ENCODE results near the gene FRS2. TPM values are rescaled to one million over a fixed set of nuclear protein-coding genes. Genes with fewer than 3 reads are reported as not detected.

FRS2 gene
- total RNA-seq, 2 donors from 2014 or later: 4.9 to 14.3 TPM

DNA sequence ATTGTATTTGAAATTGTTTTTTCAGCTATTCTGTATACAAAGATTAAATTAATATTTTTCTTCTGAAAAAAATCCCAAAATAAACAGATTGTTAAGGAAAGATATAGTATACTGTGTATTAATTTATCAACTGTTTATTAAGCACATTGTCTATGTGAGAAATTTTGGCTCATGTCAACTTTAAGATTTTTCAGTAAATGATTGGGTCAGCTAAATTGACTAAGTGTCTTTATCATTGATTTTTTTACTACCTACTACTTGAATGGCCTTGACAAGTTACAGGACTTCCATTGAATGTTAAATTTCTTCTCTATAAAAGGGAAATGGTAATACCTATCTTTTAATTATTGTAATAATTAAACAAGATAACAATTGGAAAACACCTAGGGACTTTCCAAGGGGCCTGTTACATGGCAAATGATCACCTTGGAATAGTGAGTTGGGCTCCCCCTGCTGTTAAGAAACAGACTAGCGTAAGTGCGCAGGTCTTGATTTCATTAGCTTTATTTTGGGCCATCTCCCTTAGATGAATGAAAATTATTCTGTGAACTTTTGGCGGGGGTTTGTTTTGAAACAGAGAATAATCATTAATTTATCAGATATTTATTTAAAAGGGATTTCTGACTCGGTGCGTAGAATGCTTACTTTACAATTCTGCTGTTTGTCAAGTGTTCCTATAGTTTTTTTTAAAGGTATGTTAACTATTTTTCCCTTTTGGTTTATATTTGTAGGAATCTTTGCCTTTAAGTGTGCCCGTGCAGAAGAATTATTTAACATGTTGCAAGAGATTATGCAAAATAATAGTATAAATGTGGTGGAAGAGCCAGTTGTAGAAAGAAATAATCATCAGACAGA, 100.6 kb downstream of the FRS2 start:
- H3K4me1 ChIP-seq: peaks cover 7% of the 10 kb centered on the region
- ATAC-seq (peak; percentile 81), DNase-seq (peak; percentile 52 to 73 (median 66))
- H3K9me3 ChIP-seq: no peaks in the 10 kb centered on the region
- intact Hi-C loops (cut with DNase I): no loop called here
- no peak overlapping the region for H3K27ac ChIP-seq
- no peaks in the 10 kb centered on the region for H3K27me3 ChIP-seq
- TF ChIP-seq, protein P1, sequence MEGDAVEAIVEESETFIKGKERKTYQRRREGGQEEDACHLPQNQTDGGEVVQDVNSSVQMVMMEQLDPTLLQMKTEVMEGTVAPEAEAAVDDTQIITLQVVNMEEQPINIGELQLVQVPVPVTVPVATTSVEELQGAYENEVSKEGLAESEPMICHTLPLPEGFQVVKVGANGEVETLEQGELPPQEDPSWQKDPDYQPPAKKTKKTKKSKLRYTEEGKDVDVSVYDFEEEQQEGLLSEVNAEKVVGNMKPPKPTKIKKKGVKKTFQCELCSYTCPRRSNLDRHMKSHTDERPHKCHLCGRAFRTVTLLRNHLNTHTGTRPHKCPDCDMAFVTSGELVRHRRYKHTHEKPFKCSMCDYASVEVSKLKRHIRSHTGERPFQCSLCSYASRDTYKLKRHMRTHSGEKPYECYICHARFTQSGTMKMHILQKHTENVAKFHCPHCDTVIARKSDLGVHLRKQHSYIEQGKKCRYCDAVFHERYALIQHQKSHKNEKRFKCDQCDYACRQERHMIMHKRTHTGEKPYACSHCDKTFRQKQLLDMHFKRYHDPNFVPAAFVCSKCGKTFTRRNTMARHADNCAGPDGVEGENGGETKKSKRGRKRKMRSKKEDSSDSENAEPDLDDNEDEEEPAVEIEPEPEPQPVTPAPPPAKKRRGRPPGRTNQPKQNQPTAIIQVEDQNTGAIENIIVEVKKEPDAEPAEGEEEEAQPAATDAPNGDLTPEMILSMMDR (IDR thresholded peaks at IDR 0.05): peak; percentile 34 to 83 (median 76)
- no peak for TF ChIP-seq POLR2A (IDR thresholded peaks at IDR 0.05)
- peaks cover 4 to 16% of the 10 kb centered on the region in 2 donors for H3K36me3 ChIP-seq (replicated peaks in 1 of 2; ENCODE audit: insufficient read depth in 1 of 2, low read depth in 2 of 2)
- WGBS, 2 donors: 29 to 35% methylated on average over 6 of the region's 6 CpGs
- H3K4me3 ChIP-seq: no peak overlapping the region

DNA sequence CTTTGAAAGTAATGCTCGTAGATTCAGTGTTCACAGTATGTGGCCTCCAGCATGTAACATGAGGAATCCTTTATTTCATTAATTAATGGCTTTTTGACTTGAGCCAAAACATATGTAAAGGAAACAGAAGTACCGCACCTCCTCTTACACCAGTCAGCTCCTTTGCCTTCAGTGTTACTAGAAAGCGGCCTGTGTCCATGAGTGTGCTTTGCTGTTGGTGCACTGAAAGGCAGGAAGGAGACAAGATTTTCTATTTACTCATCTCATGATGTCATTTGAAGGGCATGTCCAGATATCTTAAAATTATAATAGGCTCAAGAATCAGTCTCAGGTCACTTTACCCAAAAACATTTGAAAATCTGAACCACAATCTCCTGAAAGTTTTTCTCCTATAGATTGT, 105.2 kb downstream of the FRS2 start:
- Histone ChIP-seq H3K27ac (no peak overlapping the region), H3K36me3 (replicated peaks in 1 of 2; ENCODE audit: insufficient read depth in 1 of 2, low read depth in 2 of 2) (peaks cover 4 to 16% of the 10 kb centered on the region in 2 donors), H3K9me3 (no peaks in the 10 kb centered on the region), H3K4me3 (no peak overlapping the region), H3K4me1 (peaks cover 23% of the 10 kb centered on the region), H3K27me3 (no peaks in the 10 kb centered on the region)
- no peak for TF ChIP-seq POLR2A (IDR thresholded peaks at IDR 0.05)
- DNase-seq (no peak), ATAC-seq (no peak)
- intact Hi-C loops (cut with DNase I): no loop called here
- WGBS, 2 donors: 93 to 95% methylated on average over 3 of the region's 3 CpGs

DNA sequence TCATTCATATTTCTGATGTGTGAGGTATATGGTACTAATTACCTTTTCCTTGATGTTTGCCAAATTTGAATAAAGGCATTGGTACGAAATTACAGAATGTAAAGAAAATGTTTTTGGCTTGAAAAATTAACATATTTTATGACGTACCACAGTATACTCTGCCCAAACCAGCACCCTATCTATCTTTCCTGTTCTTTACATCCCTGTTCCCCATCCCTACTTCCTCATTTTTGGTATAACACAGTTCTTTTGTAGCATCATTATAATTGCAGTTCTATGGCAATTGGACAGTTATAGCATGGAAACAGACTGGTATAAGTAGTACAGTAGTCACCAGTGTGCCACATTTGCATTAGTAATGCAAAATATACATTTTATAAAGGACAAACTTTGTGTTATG, 108.1 kb downstream of the FRS2 start:
- TF ChIP-seq POLR2A (IDR thresholded peaks at IDR 0.05): no peak
- TF ChIP-seq, protein P1 (IDR thresholded peaks at IDR 0.05): no peak
- Histone ChIP-seq H3K9me3 (no peaks in the 10 kb centered on the region), H3K27me3 (no peaks in the 10 kb centered on the region), H3K27ac (no peak overlapping the region), H3K4me1 (peaks cover 18% of the 10 kb centered on the region), H3K4me3 (no peak overlapping the region), H3K36me3 (replicated peaks in 1 of 2; ENCODE audit: insufficient read depth in 1 of 2, low read depth in 2 of 2) (peaks cover 4 to 9% of the 10 kb centered on the region in 2 donors)
- DNase-seq (no peak), ATAC-seq (no peak)
- 71 to 81% methylated on average over 2 of the region's 2 CpGs for WGBS, 2 donors
- intact Hi-C loops (cut with DNase I): no loop called here

DNA sequence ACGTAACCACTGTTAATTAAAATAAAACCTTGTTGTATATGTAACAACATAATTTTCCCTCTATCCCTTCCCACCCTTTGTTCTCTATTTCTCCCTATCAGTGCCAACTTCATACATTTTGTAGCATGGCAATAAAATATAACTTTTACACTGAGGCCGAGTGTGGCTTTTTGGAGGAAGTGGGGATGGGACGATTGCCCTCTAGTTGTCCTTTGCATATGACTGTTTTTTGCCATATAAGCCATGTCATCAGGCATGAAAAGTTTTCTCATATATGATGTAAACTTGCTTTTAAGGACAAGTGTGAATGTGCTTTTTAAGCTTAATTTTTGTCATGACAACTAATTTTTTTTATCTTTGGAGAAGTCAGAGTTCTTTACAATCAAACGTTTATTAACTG, 108.8 kb downstream of the FRS2 start:
- intact Hi-C loops (cut with DNase I): no loop called here
- Histone ChIP-seq H3K4me3 (no peak overlapping the region), H3K4me1 (peaks cover 18% of the 10 kb centered on the region), H3K9me3 (no peaks in the 10 kb centered on the region), H3K27me3 (no peaks in the 10 kb centered on the region), H3K27ac (no peak overlapping the region), H3K36me3 (replicated peaks in 1 of 2; ENCODE audit: insufficient read depth in 1 of 2, low read depth in 2 of 2) (peaks cover 4 to 8% of the 10 kb centered on the region in 2 donors)
- 79 to 83% methylated on average over 4 of the region's 4 CpGs for WGBS, 2 donors
- no peak for ATAC-seq
- no peak for TF ChIP-seq POLR2A (IDR thresholded peaks at IDR 0.05)
- TF ChIP-seq, protein P1 (IDR thresholded peaks at IDR 0.05): no peak
- DNase-seq: no peak

DNA sequence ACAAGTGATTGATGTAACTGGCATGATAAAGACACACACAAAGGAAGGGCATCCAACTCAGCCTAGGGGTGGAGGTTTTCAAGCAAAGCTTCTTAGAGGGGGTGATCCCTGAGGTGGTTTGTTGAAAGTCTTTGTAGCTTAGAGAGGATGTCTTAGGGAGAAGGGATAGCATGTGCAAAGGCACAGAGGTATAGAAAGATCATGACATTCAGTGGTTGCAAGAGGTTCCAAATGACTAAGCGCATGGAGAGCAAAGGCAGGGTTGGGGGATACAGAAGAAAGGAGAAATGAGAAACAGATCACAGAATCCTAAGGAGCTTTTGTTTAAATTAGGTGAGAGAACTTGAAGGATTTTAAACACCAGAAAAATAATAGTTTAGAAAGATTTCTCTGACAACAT, 109.9 kb downstream of the FRS2 start:
- Histone ChIP-seq H3K9me3 (no peaks in the 10 kb centered on the region), H3K4me1 (peaks cover 18% of the 10 kb centered on the region), H3K27me3 (no peaks in the 10 kb centered on the region), H3K27ac (no peak overlapping the region), H3K36me3 (replicated peaks in 1 of 2; ENCODE audit: insufficient read depth in 1 of 2, low read depth in 2 of 2) (peaks cover 0 to 1% of the 10 kb centered on the region in 2 donors), H3K4me3 (no peak overlapping the region)
- DNase-seq (no peak), ATAC-seq (no peak)
- 100% methylated on average over 1 of the region's 1 CpG for WGBS, 2 donors
- intact Hi-C loops (cut with DNase I): loop anchor here (10.0 kb wide), 1 partner anchor 285 kb away; no protein-coding TSS in a partner anchor
- TF ChIP-seq, protein P1 (IDR thresholded peaks at IDR 0.05): no peak
- TF ChIP-seq POLR2A (IDR thresholded peaks at IDR 0.05): no peak
